Measurements from ENCODE around the gene SLC43A3.

The SLC43A3 gene

GRCh38 chr11:57360991-57361390 is 65.9 kb downstream of the SLC43A3 start:
- DNase-seq (ENCODE audit: low read depth in 2 of 2), result no peak
- no peak for TF ChIP-seq CTCF (IDR thresholded peaks at IDR 0.05; ENCODE audit: low read depth, low read length)
- no peak overlapping the region for H3K4me3 ChIP-seq (replicated peaks in 1 of 2; ENCODE audit: low read depth in 2 of 2, low read length in 2 of 2)

GRCh38 chr11:57359896-57360690 is 66.8 kb downstream of the SLC43A3 start:
- TF ChIP-seq CTCF (IDR thresholded peaks at IDR 0.05; ENCODE audit: low read depth, low read length), result no peak
- no peak for DNase-seq (ENCODE audit: low read depth in 2 of 2)
- no peak overlapping the region for H3K4me3 ChIP-seq (replicated peaks in 1 of 2; ENCODE audit: low read depth in 2 of 2, low read length in 2 of 2)

DNA sequence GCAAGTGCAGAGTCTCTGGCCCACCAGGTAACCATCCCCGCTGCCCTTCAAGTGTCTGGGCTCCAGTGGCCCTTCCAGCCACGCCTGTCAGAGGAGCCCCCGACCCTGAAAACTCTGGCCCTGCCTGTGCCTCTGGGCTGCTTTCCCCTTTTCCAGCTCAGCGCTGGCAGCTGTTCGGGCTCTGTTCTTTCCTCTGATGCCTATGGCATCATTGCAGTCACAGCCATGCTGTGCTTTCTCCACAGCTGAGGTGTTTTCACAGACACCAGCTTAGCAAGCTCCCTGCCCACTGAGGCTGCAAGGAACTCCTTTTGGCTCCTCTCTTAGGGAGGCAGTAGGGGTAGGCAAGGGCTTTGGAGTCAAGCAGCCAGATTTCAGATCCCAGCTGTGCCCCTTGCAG is 67.5 kb downstream of the SLC43A3 start:
- no peak for TF ChIP-seq CTCF (IDR thresholded peaks at IDR 0.05; ENCODE audit: low read depth, low read length)
- no peak overlapping the region for H3K4me3 ChIP-seq (replicated peaks in 1 of 2; ENCODE audit: low read depth in 2 of 2, low read length in 2 of 2)
- DNase-seq (ENCODE audit: low read depth in 2 of 2), result no peak

DNA sequence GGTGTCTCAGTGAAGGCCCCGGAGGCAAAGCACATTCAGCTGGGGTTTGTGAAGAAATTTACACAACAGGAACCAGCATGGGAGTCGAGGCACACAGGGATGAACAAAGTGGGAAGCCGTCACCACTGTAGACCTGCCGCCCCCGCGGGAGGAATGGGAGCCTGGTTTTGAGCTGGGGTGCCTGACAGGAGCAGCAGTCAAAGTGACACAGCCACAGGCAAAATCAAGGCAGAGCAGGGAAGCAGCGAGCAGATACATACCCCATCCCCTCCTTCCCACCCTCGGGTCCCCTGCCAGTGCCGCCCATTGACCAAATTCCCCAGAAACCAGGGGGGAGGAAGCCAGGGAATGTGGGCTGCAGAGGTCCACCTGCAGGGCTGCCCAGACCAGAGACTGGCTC is 67.9 kb downstream of the SLC43A3 start:
- no peak overlapping the region for H3K4me3 ChIP-seq (replicated peaks in 1 of 2; ENCODE audit: low read depth in 2 of 2, low read length in 2 of 2)
- no peak for TF ChIP-seq CTCF (IDR thresholded peaks at IDR 0.05; ENCODE audit: low read depth, low read length)
- DNase-seq (ENCODE audit: low read depth in 2 of 2), result no peak

DNA sequence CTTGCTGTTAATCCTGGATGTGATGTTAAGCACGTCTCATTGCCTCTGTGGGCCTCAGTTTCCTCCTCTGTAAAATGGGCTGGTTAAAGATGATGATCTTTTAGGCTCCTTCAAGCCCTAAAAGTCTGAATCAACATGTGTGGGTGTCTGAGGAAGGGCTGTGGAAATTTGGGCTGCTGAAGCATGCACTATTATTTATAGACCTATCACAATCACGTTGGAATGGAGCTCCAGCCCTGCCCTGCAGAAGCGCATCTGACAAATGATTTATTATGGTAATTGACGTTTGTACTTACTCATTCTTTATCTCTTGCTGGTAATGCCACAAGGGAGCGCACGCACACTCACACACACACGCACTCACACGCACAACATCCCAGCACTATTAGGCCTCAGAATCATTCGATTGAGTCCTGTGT is 68.4 kb downstream of the SLC43A3 start:
- peak; percentile 5 to 14 for DNase-seq (ENCODE audit: low read depth in 2 of 2)
- no peak for TF ChIP-seq CTCF (IDR thresholded peaks at IDR 0.05; ENCODE audit: low read depth, low read length)
- no peak overlapping the region for H3K4me3 ChIP-seq (replicated peaks in 1 of 2; ENCODE audit: low read depth in 2 of 2, low read length in 2 of 2)

- H3K4me3 ChIP-seq (replicated peaks in 1 of 2; ENCODE audit: low read depth in 2 of 2, low read length in 2 of 2), result no peak overlapping the region
- DNase-seq (ENCODE audit: low read depth in 2 of 2), result peak; percentile 10 to 23
- TF ChIP-seq CTCF (IDR thresholded peaks at IDR 0.05; ENCODE audit: low read depth, low read length), result no peak
Measured at GRCh38 chr11:57357856-57358255, 69.1 kb downstream of the SLC43A3 start.

DNA sequence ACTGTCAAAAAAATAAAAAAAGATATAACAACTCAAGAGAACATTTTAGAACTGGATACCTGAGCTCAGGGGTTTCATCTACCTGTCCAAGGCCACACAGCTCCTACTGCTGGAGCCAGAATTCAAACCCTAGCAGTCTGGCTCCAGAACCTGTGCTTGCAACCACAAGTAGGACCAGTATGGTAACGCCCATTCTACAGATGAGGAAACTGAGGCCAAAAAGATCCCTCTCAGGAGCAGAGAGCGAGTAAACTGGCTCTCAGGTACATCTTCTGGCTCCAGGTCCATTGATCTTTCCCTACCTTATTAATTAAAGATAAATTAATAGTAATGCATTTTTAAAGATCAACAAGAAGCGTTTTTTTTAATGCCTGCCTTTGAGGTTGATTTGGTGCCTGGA is 69.6 kb downstream of the SLC43A3 start:
- no peak for TF ChIP-seq CTCF (IDR thresholded peaks at IDR 0.05; ENCODE audit: low read depth, low read length)
- no peak for DNase-seq (ENCODE audit: low read depth in 2 of 2)
- no peak overlapping the region for H3K4me3 ChIP-seq (replicated peaks in 1 of 2; ENCODE audit: low read depth in 2 of 2, low read length in 2 of 2)

All from cardiac fibroblast (primary cell).